PFSK-1 (cell line): Measurements from ENCODE around the gene CNTN5.

Experiments used
- POLR2AphosphoS5 ChIP-seq: IDR thresholded peaks from 2 replicates; pipeline ENCODE4 v1.6.1; 2012; ENCODE audit warnings: low read depth, mild to moderate bottlenecking, control low read depth, low read length, moderate library complexity
- SIN3A ChIP-seq: IDR thresholded peaks from 2 replicates; pipeline ENCODE4 v1.6.1; 2012; ENCODE audit warnings: mild to moderate bottlenecking, low read length, moderate library complexity, borderline replicate concordance; ENCODE audit not compliant: insufficient read depth
- TF ChIP-seq, protein P1 (sequence below), 2 experiments: IDR thresholded peaks; 2 replicates each; pipeline versions ENCODE4 v1.6.1 to v1.8.0; 2011 to 2012; ENCODE audit warnings: low read depth in 2 of 2, low read length in 2 of 2, control low read depth in 1 of 2, inconsistent platforms in 1 of 2, mild to moderate bottlenecking in 1 of 2, moderate library complexity in 1 of 2; ENCODE audit not compliant: insufficient read depth in 1 of 2

DNA sequence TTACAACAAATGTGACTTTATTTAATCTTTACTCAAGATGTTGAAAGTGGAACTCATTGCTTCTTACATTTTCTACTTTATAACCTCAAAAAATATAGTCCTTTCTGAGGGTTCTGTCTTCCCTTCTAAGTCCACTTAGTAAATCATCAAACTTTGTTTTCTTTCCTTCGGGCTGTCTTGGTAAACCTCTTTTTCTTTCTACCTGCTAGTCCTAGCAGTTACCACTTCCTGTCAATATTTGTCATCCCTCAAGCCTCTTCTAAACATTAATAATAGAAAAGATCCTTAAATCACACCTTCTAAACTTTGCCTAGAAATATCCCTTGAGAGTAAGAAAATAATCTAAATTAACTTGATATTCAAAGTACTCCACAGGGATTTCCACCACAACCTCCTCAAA is 580.4 kb downstream of the CNTN5 start:
- TF ChIP-seq, protein P1, sequence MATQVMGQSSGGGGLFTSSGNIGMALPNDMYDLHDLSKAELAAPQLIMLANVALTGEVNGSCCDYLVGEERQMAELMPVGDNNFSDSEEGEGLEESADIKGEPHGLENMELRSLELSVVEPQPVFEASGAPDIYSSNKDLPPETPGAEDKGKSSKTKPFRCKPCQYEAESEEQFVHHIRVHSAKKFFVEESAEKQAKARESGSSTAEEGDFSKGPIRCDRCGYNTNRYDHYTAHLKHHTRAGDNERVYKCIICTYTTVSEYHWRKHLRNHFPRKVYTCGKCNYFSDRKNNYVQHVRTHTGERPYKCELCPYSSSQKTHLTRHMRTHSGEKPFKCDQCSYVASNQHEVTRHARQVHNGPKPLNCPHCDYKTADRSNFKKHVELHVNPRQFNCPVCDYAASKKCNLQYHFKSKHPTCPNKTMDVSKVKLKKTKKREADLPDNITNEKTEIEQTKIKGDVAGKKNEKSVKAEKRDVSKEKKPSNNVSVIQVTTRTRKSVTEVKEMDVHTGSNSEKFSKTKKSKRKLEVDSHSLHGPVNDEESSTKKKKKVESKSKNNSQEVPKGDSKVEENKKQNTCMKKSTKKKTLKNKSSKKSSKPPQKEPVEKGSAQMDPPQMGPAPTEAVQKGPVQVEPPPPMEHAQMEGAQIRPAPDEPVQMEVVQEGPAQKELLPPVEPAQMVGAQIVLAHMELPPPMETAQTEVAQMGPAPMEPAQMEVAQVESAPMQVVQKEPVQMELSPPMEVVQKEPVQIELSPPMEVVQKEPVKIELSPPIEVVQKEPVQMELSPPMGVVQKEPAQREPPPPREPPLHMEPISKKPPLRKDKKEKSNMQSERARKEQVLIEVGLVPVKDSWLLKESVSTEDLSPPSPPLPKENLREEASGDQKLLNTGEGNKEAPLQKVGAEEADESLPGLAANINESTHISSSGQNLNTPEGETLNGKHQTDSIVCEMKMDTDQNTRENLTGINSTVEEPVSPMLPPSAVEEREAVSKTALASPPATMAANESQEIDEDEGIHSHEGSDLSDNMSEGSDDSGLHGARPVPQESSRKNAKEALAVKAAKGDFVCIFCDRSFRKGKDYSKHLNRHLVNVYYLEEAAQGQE (IDR thresholded peaks at IDR 0.05; ENCODE audit: insufficient read depth in 1 of 2, low read depth in 2 of 2, low read length in 2 of 2): no peak
- no peak for TF ChIP-seq POLR2AphosphoS5
- no peak for TF ChIP-seq SIN3A
